ENCODE data around the gene TDRKH.

The TDRKH gene

DNA sequence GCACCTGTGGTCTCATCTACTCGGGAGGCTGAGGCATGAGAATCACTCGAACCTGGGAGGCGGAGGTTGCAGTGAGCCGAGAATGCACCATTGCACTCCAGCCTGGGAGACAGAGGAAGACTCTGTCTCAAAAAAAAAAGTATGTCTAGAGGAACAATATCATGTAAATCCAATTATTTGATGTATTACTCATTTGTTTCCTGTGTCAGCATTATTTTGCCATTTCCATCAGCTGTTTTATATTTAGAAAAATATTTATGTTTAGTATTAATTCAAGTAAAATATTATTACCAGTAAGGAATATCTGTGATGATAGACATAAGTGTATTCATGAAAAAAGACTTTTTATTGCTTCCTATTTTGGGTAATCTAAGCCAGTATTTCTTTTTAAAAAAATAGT lies 13.0 kb downstream of the TDRKH start:
- no peak overlapping the region for H4K8ac ChIP-seq (ENCODE audit: low read depth, low read length)
- H3K23ac ChIP-seq (ENCODE audit: low read length) = no peak overlapping the region
- peaks cover 0 to 3% of the 10 kb centered on the region in 2 experiments for H3K4me1 ChIP-seq (ENCODE audit: control insufficient read depth in 1 of 2, insufficient read depth in 2 of 2, low read length in 2 of 2)
- H4K91ac ChIP-seq (ENCODE audit: low read depth, low read length) = no peak overlapping the region
- H2AFZ ChIP-seq (ENCODE audit: insufficient read depth, low read length, poor library complexity) = no peak overlapping the region
- H3K79me1 ChIP-seq (ENCODE audit: low read length) = no peaks in the 10 kb centered on the region
- WGBS (ENCODE audit: extremely low coverage, insufficient coverage, insufficient read length) = no CpG with 5 or more reads among the region's 4 CpGs
- no peak for DNase-seq
- H2AK5ac ChIP-seq (ENCODE audit: low read length) = no peak overlapping the region
- H3K9me3 ChIP-seq (ENCODE audit: insufficient read depth, low read depth, low read length) = no peaks in the 10 kb centered on the region
- H2BK120ac ChIP-seq (ENCODE audit: insufficient read depth, low read length, poor library complexity) = no peak overlapping the region
- H3K4ac ChIP-seq (ENCODE audit: low read depth, low read length) = no peak overlapping the region
- no peak overlapping the region for H3K27ac ChIP-seq (ENCODE audit: low read depth, low read length)
- no peak overlapping the region for H4K12ac ChIP-seq (ENCODE audit: low read depth, low read length)
- no peak overlapping the region for H3K9ac ChIP-seq (ENCODE audit: low read length)
- H3K36me3 ChIP-seq (ENCODE audit: control insufficient read depth in 1 of 2, insufficient read depth in 2 of 2, low read length in 2 of 2) = peaks cover 3 to 6% of the 10 kb centered on the region in 2 experiments
- H3K4me2 ChIP-seq (ENCODE audit: low read length) = no peak overlapping the region
- H2BK5ac ChIP-seq (ENCODE audit: low read depth, low read length, poor library complexity) = no peak overlapping the region
- no peak overlapping the region for H3K4me3 ChIP-seq (ENCODE audit: low read depth, low read length)
- H3K27me3 ChIP-seq (ENCODE audit: insufficient read depth, low read length) = no peaks in the 10 kb centered on the region
- no peak overlapping the region for H3K14ac ChIP-seq (ENCODE audit: low read length)
- H3K79me2 ChIP-seq (ENCODE audit: control insufficient read depth, insufficient read depth, low read length, poor library complexity) = no peaks in the 10 kb centered on the region
- no peak overlapping the region for H2BK12ac ChIP-seq (ENCODE audit: low read length)
- no peak overlapping the region for H3K18ac ChIP-seq (ENCODE audit: low read length)

- no peak overlapping the region for H3K23ac ChIP-seq (ENCODE audit: low read length)
- H3K4me3 ChIP-seq (ENCODE audit: low read depth, low read length) = no peak overlapping the region
- no peak overlapping the region for H3K18ac ChIP-seq (ENCODE audit: low read length)
- H3K79me2 ChIP-seq (ENCODE audit: control insufficient read depth, insufficient read depth, low read length, poor library complexity) = no peaks in the 10 kb centered on the region
- H4K12ac ChIP-seq (ENCODE audit: low read depth, low read length) = no peak overlapping the region
- DNase-seq = no peak
- H2BK12ac ChIP-seq (ENCODE audit: low read length) = no peak overlapping the region
- no peak overlapping the region for H2AK5ac ChIP-seq (ENCODE audit: low read length)
- H3K27me3 ChIP-seq (ENCODE audit: insufficient read depth, low read length) = no peaks in the 10 kb centered on the region
- H3K4me1 ChIP-seq (ENCODE audit: control insufficient read depth in 1 of 2, insufficient read depth in 2 of 2, low read length in 2 of 2) = peaks cover 0 to 3% of the 10 kb centered on the region in 2 experiments
- no peak overlapping the region for H3K14ac ChIP-seq (ENCODE audit: low read length)
- WGBS (ENCODE audit: extremely low coverage, insufficient coverage, insufficient read length) = no CpG with 5 or more reads among the region's 3 CpGs
- no peak overlapping the region for H4K8ac ChIP-seq (ENCODE audit: low read depth, low read length)
- H3K36me3 ChIP-seq (ENCODE audit: control insufficient read depth in 1 of 2, insufficient read depth in 2 of 2, low read length in 2 of 2) = peaks cover 3 to 6% of the 10 kb centered on the region in 2 experiments
- no peak overlapping the region for H3K9ac ChIP-seq (ENCODE audit: low read length)
- H2AFZ ChIP-seq (ENCODE audit: insufficient read depth, low read length, poor library complexity) = no peak overlapping the region
- H2BK5ac ChIP-seq (ENCODE audit: low read depth, low read length, poor library complexity) = no peak overlapping the region
- no peak overlapping the region for H3K4me2 ChIP-seq (ENCODE audit: low read length)
- H4K91ac ChIP-seq (ENCODE audit: low read depth, low read length) = no peak overlapping the region
- H2BK120ac ChIP-seq (ENCODE audit: insufficient read depth, low read length, poor library complexity) = no peak overlapping the region
- H3K9me3 ChIP-seq (ENCODE audit: insufficient read depth, low read depth, low read length) = no peaks in the 10 kb centered on the region
- no peaks in the 10 kb centered on the region for H3K79me1 ChIP-seq (ENCODE audit: low read length)
- H3K4ac ChIP-seq (ENCODE audit: low read depth, low read length) = no peak overlapping the region
- H3K27ac ChIP-seq (ENCODE audit: low read depth, low read length) = no peak overlapping the region
Observed at GRCh38 chr1:151776665-151777062, 13.6 kb downstream of the TDRKH start.

DNA sequence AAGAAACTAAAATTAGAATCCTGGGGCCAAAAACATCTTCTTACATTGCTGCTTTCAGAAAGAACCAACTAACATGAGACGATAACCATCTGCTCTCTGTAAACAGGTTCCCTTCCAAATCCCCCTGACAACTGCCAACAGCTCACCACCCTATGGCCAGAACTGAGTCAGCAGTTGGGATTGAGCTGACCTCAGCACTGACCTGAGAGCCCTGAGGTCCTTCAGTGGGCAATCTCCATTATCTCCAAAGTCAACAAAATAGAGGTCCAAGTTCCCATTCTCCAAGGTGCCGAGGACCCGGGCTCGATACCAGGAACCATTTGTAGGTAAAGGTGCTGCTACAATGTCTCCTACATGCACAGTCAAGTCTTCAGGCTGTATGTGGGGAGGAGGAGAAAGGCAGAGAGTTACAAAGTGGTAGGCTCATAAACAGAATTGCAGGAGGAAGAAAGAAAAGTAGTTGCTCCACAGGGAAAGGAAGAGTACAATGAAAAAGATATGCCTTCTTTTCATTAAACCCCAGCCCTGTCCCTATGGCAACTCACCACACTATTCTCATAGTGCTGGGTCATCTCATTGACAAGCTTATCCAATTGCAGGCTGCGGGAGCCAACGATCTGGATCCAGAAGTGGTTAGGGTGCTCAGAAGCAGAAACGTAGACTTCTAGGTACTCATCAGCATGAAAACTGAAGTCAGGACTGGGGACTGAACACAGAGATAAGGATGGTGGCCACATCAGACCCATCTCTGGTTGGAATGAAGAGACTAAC lies 14.2 kb downstream of the TDRKH start:
- H3K79me1 ChIP-seq (ENCODE audit: low read length) = no peaks in the 10 kb centered on the region
- H3K23ac ChIP-seq (ENCODE audit: low read length) = no peak overlapping the region
- peaks cover 0 to 3% of the 10 kb centered on the region in 2 experiments for H3K4me1 ChIP-seq (ENCODE audit: control insufficient read depth in 1 of 2, insufficient read depth in 2 of 2, low read length in 2 of 2)
- no peak overlapping the region for H3K18ac ChIP-seq (ENCODE audit: low read length)
- H2BK12ac ChIP-seq (ENCODE audit: low read length) = no peak overlapping the region
- H3K36me3 ChIP-seq (ENCODE audit: control insufficient read depth in 1 of 2, insufficient read depth in 2 of 2, low read length in 2 of 2) = peaks cover 3 to 6% of the 10 kb centered on the region in 2 experiments
- no peak overlapping the region for H2BK120ac ChIP-seq (ENCODE audit: insufficient read depth, low read length, poor library complexity)
- no peak overlapping the region for H4K91ac ChIP-seq (ENCODE audit: low read depth, low read length)
- H4K8ac ChIP-seq (ENCODE audit: low read depth, low read length) = no peak overlapping the region
- no CpG with 5 or more reads among the region's 7 CpGs for WGBS (ENCODE audit: extremely low coverage, insufficient coverage, insufficient read length)
- H3K79me2 ChIP-seq (ENCODE audit: control insufficient read depth, insufficient read depth, low read length, poor library complexity) = no peaks in the 10 kb centered on the region
- H3K9me3 ChIP-seq (ENCODE audit: insufficient read depth, low read depth, low read length) = no peaks in the 10 kb centered on the region
- H3K4ac ChIP-seq (ENCODE audit: low read depth, low read length) = no peak overlapping the region
- no peaks in the 10 kb centered on the region for H3K27me3 ChIP-seq (ENCODE audit: insufficient read depth, low read length)
- H3K4me3 ChIP-seq (ENCODE audit: low read depth, low read length) = no peak overlapping the region
- H3K14ac ChIP-seq (ENCODE audit: low read length) = no peak overlapping the region
- H2AK5ac ChIP-seq (ENCODE audit: low read length) = no peak overlapping the region
- no peak overlapping the region for H3K4me2 ChIP-seq (ENCODE audit: low read length)
- no peak overlapping the region for H4K12ac ChIP-seq (ENCODE audit: low read depth, low read length)
- H2BK5ac ChIP-seq (ENCODE audit: low read depth, low read length, poor library complexity) = no peak overlapping the region
- H3K9ac ChIP-seq (ENCODE audit: low read length) = no peak overlapping the region
- H3K27ac ChIP-seq (ENCODE audit: low read depth, low read length) = no peak overlapping the region
- DNase-seq = no peak
- H2AFZ ChIP-seq (ENCODE audit: insufficient read depth, low read length, poor library complexity) = no peak overlapping the region

- H3K23ac ChIP-seq (ENCODE audit: low read length) = no peak overlapping the region
- no peak overlapping the region for H3K4ac ChIP-seq (ENCODE audit: low read depth, low read length)
- no peak overlapping the region for H3K18ac ChIP-seq (ENCODE audit: low read length)
- peaks cover 3 to 6% of the 10 kb centered on the region in 2 experiments for H3K36me3 ChIP-seq (ENCODE audit: control insufficient read depth in 1 of 2, insufficient read depth in 2 of 2, low read length in 2 of 2)
- H3K9me3 ChIP-seq (ENCODE audit: insufficient read depth, low read depth, low read length) = peaks cover under 1% of the 10 kb centered on the region
- H3K9ac ChIP-seq (ENCODE audit: low read length) = no peak overlapping the region
- no peak overlapping the region for H3K14ac ChIP-seq (ENCODE audit: low read length)
- no peak overlapping the region for H3K27ac ChIP-seq (ENCODE audit: low read depth, low read length)
- WGBS (ENCODE audit: extremely low coverage, insufficient coverage, insufficient read length) = no CpG with 5 or more reads among the region's 3 CpGs
- no peak overlapping the region for H4K91ac ChIP-seq (ENCODE audit: low read depth, low read length)
- no peak overlapping the region for H4K12ac ChIP-seq (ENCODE audit: low read depth, low read length)
- H3K79me1 ChIP-seq (ENCODE audit: low read length) = no peaks in the 10 kb centered on the region
- H2AFZ ChIP-seq (ENCODE audit: insufficient read depth, low read length, poor library complexity) = no peak overlapping the region
- H2AK5ac ChIP-seq (ENCODE audit: low read length) = no peak overlapping the region
- no peak for DNase-seq
- H3K4me3 ChIP-seq (ENCODE audit: low read depth, low read length) = no peak overlapping the region
- H2BK5ac ChIP-seq (ENCODE audit: low read depth, low read length, poor library complexity) = no peak overlapping the region
- no peaks in the 10 kb centered on the region for H3K79me2 ChIP-seq (ENCODE audit: control insufficient read depth, insufficient read depth, low read length, poor library complexity)
- no peak overlapping the region for H4K8ac ChIP-seq (ENCODE audit: low read depth, low read length)
- peaks cover 0 to 3% of the 10 kb centered on the region in 2 experiments for H3K4me1 ChIP-seq (ENCODE audit: control insufficient read depth in 1 of 2, insufficient read depth in 2 of 2, low read length in 2 of 2)
- no peaks in the 10 kb centered on the region for H3K27me3 ChIP-seq (ENCODE audit: insufficient read depth, low read length)
- H2BK12ac ChIP-seq (ENCODE audit: low read length) = no peak overlapping the region
- no peak overlapping the region for H2BK120ac ChIP-seq (ENCODE audit: insufficient read depth, low read length, poor library complexity)
- H3K4me2 ChIP-seq (ENCODE audit: low read length) = no peak overlapping the region
Observed at GRCh38 chr1:151774256-151774922, 15.9 kb downstream of the TDRKH start.

Data from trophoblast cell (in vitro differentiated cells and primary cell).